Smooth muscle cell of the brain vasculature (primary cell): Measurements from ENCODE around the gene SPRR1A.

Experiments
- DNase-seq: peaks from one replicate; pipeline ENCODE4 v3.0.0-alpha.2; 2012; ENCODE audit warnings: low read depth, low spot score

The SPRR1A gene

GRCh38 chr1:152983743-152984142 is at the start of gene SPRR1A:
SPRR1A (plus strand) TSS chr1:152984081; CDS start chr1:152985231, 1,150 bp downstream.
- DNase-seq, result no peak

GRCh38 chr1:152940614-152941013 is 43.3 kb upstream of the SPRR1A start:
- DNase-seq, result no peak

- no peak for DNase-seq
Measured at GRCh38 chr1:152941037-152941711, 42.7 kb upstream of the SPRR1A start.

GRCh38 chr1:152942161-152942560 is 41.7 kb upstream of the SPRR1A start:
- DNase-seq, result no peak

- no peak for DNase-seq
Measured at GRCh38 chr1:152946248-152946647, 37.6 kb upstream of the SPRR1A start.

- DNase-seq, result no peak
Measured at GRCh38 chr1:152946651-152947256, 37.1 kb upstream of the SPRR1A start, which contains the start of gene SPRR5. SPRR5 (plus strand) TSS chr1:152947206; CDS start chr1:152948555, 1,349 bp downstream.

- DNase-seq, result no peak
Measured at GRCh38 chr1:152951711-152952110, 32.2 kb upstream of the SPRR1A start.

GRCh38 chr1:152953761-152954160 is 30.1 kb upstream of the SPRR1A start:
- DNase-seq, result no peak

GRCh38 chr1:152954436-152954835 is 29.4 kb upstream of the SPRR1A start:
- no peak for DNase-seq

GRCh38 chr1:152957561-152957960 is 26.3 kb upstream of the SPRR1A start:
- no peak for DNase-seq

GRCh38 chr1:152959273-152959672 is 24.6 kb upstream of the SPRR1A start:
- DNase-seq, result no peak

- no peak for DNase-seq
Measured at GRCh38 chr1:152959801-152960451, 24.0 kb upstream of the SPRR1A start.

GRCh38 chr1:152960452-152961044 is 23.3 kb upstream of the SPRR1A start:
- no peak for DNase-seq

- no peak for DNase-seq
Measured at GRCh38 chr1:152961226-152961891, 22.5 kb upstream of the SPRR1A start.

- DNase-seq, result no peak
Measured at GRCh38 chr1:152962876-152963415, 20.9 kb upstream of the SPRR1A start.

- DNase-seq, result no peak
Measured at GRCh38 chr1:152964536-152964935, 19.3 kb upstream of the SPRR1A start.

- no peak for DNase-seq
Measured at GRCh38 chr1:152965853-152966252, 18.0 kb upstream of the SPRR1A start.

- DNase-seq, result no peak
Measured at GRCh38 chr1:152967201-152967600, 16.7 kb upstream of the SPRR1A start.

GRCh38 chr1:152968248-152968647 is 15.6 kb upstream of the SPRR1A start:
- no peak for DNase-seq

GRCh38 chr1:152969036-152969435 is 14.8 kb upstream of the SPRR1A start:
- DNase-seq, result no peak

- no peak for DNase-seq
Measured at GRCh38 chr1:152970495-152970894, 13.4 kb upstream of the SPRR1A start, which contains the start of gene SPRR4. SPRR4 (plus strand) TSS chr1:152970648; CDS start chr1:152971891, 1,243 bp downstream.
